Mucosa of descending colon (tissue), 3 donors: ENCODE results near the gene TRPM3. TPM values are rescaled to one million over a fixed set of nuclear protein-coding genes. Genes with fewer than 3 reads are reported as not detected.

Experiments used
- ATAC-seq: fragments of 200-7000 bp; cut with Tn5 transposase; one replicate; pipeline ENCODE4 v1.9.1; 2020; ENCODE audit warnings: mild to moderate bottlenecking, moderate library complexity
- DNase-seq, 3 donors: peaks; one replicate each; pipeline ENCODE4 v3.0.0-alpha.2; 2020
- H3K36me3 ChIP-seq: fragments of 200-600 bp; one replicate; pipeline ENCODE4 v1.8.0; 2021; ENCODE audit warnings: low read depth, mild to moderate bottlenecking
- H3K4me1 ChIP-seq: fragments of 200-600 bp; one replicate; pipeline ENCODE4 v1.8.0; 2021; ENCODE audit warnings: low read depth, mild to moderate bottlenecking
- H3K4me3 ChIP-seq: fragments of 200-600 bp; one replicate; pipeline ENCODE4 v1.8.0; 2021; ENCODE audit warnings: mild to moderate bottlenecking
- H3K9me3 ChIP-seq: fragments of 200-600 bp; one replicate; pipeline ENCODE4 v1.8.0; 2021; ENCODE audit warnings: mild to moderate bottlenecking
- intact Hi-C, 2 donors: fragments of 100-400 bp; cut with DNase I in 1 of 2; cut with micrococcal nuclease in 1 of 2; formaldehyde crosslinking; loops; one replicate each; pipeline versions ENCODE4 v1.11.0 to v1.11.1; 2022; cut with DNase I, micrococcal nuclease
- total RNA-seq, 3 donors: library from RNA; stranded (reverse); fragmentation: NEBNext Ultra II Directional in 2 of 3; extraction: Animal tissue kit (Norgen Biotek cat#: 25700) in 2 of 3; gene quantifications; one replicate each; pipeline versions ENCODE4 v1.2.1 to v1.2.4, GENCODE V29; 2021 to 2023
- TF ChIP-seq, protein P1 (sequence below): fragments of 200-600 bp; IDR thresholded peaks from one replicate; pipeline ENCODE4 v1.8.0; 2022; ENCODE audit warnings: antibody characterized with exemption, mild to moderate bottlenecking
- donor health status: DM: no; HTN: no; CAD: no; lungs with moderate emphysema.
- donor health status: DM: no; HTN: no; CAD: no.
- donor health status: DM: no; HTN: yes; CAD: no.

The TRPM3 gene
- total RNA-seq, 3 donors from 2014 or later, result 0.29 to 0.55 (median 0.51) TPM

DNA sequence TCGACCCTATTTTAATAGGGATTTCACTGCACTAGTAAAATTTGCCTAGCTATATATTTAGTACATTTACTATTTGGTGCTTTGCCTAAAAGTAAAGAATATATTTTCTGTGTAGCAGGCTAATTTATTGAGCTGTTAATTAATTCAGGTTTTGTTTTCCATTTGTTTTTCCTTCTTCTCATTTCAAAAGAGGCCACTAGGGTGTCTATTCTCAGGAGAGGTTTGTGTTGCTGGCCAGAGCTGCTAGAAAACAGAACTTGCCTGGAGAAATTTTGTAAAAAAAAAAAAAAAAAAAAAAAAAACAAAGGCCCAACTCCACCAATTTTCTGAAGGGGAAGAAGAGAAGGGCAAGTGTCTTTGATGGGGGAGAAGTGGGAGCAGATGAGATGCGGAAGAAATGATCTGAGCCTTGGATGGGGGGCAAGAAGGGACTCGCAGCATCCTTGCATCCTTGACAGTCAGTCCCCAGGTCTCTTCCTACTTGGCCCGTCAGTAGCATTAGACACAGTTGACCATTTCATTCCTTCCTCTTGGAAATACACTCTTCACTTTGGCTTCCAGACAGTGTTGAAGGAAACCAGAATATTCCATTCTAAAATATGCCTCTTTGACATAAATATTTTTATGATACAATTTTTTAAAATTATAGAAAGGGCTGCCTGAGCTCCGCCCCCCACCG, 318.5 kb downstream of the TRPM3 start:
- TF ChIP-seq, protein P1, sequence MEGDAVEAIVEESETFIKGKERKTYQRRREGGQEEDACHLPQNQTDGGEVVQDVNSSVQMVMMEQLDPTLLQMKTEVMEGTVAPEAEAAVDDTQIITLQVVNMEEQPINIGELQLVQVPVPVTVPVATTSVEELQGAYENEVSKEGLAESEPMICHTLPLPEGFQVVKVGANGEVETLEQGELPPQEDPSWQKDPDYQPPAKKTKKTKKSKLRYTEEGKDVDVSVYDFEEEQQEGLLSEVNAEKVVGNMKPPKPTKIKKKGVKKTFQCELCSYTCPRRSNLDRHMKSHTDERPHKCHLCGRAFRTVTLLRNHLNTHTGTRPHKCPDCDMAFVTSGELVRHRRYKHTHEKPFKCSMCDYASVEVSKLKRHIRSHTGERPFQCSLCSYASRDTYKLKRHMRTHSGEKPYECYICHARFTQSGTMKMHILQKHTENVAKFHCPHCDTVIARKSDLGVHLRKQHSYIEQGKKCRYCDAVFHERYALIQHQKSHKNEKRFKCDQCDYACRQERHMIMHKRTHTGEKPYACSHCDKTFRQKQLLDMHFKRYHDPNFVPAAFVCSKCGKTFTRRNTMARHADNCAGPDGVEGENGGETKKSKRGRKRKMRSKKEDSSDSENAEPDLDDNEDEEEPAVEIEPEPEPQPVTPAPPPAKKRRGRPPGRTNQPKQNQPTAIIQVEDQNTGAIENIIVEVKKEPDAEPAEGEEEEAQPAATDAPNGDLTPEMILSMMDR, result no peak
- Histone ChIP-seq H3K4me3 (no peak overlapping the region), H3K36me3 (no peaks in the 10 kb centered on the region), H3K9me3 (no peaks in the 10 kb centered on the region), H3K4me1 (no peaks in the 10 kb centered on the region)
- intact Hi-C loops, result no loop called here
- DNase-seq (no peak), ATAC-seq (no peak)

DNA sequence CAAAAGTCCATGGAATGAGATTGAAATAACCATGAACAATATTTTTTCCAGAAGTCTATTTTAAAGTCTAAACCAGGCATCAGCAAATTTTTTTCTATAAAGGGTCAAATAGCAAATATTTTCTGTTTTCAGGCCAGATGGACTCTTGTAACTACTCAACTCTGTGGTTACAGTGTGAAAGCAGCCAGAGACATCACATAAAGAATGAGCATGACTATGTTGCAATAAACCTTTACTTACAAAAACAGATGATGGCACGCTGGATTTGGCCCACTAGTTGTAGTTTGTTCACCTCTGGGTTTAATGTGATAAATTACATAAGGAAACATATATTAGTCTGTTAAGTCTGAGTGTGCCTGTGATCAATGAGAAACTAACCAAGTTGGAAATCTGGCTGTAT, 319.2 kb downstream of the TRPM3 start:
- Histone ChIP-seq H3K9me3 (no peaks in the 10 kb centered on the region), H3K36me3 (no peaks in the 10 kb centered on the region), H3K4me3 (no peak overlapping the region), H3K4me1 (no peaks in the 10 kb centered on the region)
- TF ChIP-seq, protein P1, result no peak
- no peak for DNase-seq
- ATAC-seq, result no peak
- intact Hi-C loops, result no loop called here

DNA sequence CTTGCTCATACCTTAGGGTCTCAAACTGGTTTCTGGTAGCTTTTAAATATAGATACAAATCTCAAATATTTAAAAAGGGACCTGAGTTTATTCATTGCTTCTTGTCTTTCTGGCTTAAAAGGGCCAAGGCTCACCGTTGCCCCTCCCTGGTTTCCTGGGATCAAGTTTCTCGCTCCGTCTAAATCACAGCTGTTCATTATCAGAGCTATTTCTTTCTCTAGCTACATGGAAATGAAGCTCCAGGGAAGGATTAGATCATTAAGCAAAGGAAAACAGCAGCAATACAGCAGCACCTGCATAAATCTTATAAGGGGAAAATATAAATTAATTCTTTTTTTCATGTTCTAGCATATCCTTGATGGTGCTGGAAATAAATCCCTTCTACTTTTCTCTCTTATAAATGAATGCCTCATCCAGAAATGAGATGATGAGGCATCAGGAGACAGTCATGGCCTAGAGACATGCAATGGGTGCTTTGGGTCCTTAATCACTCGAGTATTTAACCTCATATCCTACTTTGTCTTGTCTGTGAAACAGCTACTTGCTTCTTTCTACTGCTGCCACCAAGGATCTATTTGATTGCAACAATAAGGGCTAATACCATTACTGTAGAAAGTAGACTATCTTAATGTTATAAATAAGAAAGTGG, 320.1 kb downstream of the TRPM3 start:
- Histone ChIP-seq H3K9me3 (no peaks in the 10 kb centered on the region), H3K4me1 (no peaks in the 10 kb centered on the region), H3K4me3 (no peak overlapping the region), H3K36me3 (no peaks in the 10 kb centered on the region)
- ATAC-seq (no peak), DNase-seq (no peak)
- intact Hi-C loops, result no loop called here
- TF ChIP-seq, protein P1, result no peak

DNA sequence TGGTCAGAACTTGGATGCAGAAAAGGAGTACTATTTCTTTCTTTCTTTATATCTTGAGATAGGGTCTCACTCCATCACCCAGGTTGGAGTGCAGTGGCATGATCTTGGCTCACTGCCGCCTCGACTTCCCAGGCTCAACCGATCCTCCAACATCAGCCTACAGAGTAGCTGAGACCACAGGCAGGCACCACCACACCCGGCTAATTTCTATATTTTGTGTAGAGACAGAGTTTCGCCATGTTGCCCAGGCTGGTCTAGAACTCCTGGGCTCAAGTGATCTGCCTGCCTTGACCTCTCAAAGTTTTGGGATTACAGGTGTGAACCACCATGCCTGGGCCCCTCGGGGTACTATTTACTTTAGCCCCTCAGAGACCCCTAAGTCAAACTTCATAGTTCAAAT, 323.4 kb downstream of the TRPM3 start:
- H3K36me3 ChIP-seq, result no peaks in the 10 kb centered on the region
- DNase-seq (no peak), ATAC-seq (no peak)
- intact Hi-C loops, result no loop called here
- no peaks in the 10 kb centered on the region for H3K9me3 ChIP-seq
- H3K4me3 ChIP-seq, result no peak overlapping the region
- no peaks in the 10 kb centered on the region for H3K4me1 ChIP-seq
- TF ChIP-seq, protein P1, result no peak

DNA sequence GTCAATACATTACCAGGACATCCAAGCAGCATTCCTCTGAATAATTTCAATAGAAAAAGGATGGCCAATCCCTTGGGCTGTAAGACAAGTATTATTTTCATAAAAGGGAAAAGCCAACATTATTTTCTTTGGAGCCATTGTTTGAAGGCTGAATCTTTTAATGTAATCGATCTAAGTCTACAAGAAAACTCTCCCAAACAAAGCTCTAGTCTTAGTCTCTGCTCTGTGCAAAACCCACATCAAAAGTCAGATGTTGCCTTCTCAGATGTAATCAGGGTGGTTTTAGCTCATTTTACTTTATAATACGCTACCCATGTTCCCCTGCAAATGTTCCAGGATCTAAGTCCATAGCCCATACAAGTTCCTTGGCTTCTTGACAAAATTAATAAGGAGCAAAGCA, 325.6 kb downstream of the TRPM3 start:
- DNase-seq (no peak), ATAC-seq (no peak)
- no peak overlapping the region for H3K4me3 ChIP-seq
- no peaks in the 10 kb centered on the region for H3K36me3 ChIP-seq
- TF ChIP-seq, protein P1, result no peak
- H3K4me1 ChIP-seq, result no peaks in the 10 kb centered on the region
- intact Hi-C loops, result no loop called here
- H3K9me3 ChIP-seq, result no peaks in the 10 kb centered on the region
